Esophagus squamous epithelium (tissue), 4 donors: ENCODE measurements around the gene NUDT16.

ENCODE experiments used
- POLR2A ChIP-seq, 4 donors: fragments of 450-650 bp; IDR thresholded peaks; one replicate each; pipeline ENCODE4 v1.6.1; 2017; ENCODE audit warnings: antibody characterized with exemption in 4 of 4, mild to moderate bottlenecking in 4 of 4, moderate library complexity in 3 of 4
- TF ChIP-seq, protein P1 (sequence below), 6 experiments: fragments of 450-650 bp in 4 of 6; fragments of 200-600 bp in 2 of 6; sonication (generic) in 2 of 6; IDR thresholded peaks; one replicate each; pipeline ENCODE4 v1.5.1; 2016 to 2019; ENCODE audit warnings: antibody characterized with exemption in 6 of 6, mild to moderate bottlenecking in 4 of 6, moderate library complexity in 4 of 6

DNA sequence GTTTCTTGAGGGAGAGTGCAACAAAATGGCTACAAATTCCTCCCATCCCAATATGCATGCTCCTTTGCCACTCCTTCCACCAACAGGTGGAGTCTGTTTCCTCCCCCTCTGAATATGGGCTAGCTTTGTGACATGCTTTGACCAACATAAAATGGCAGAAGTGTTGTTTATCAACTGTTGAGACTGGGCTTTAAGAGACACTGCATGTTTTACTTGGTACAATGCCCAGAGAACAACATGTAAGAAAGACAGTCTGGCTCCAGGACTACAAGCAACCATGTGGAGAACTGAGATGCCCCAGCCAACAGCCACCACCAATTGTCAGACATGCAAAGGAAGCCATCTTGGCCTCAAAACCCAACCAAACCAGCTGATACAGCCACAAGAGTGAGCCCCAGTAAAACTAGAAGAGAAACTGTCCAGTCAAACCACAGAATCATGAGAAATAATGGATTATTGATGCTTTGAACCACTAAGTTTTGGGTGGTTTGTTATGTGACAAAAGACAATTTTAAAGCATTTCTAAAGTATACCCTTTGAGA lies 40.5 kb downstream of the NUDT16 start:
- TF ChIP-seq, protein P1, sequence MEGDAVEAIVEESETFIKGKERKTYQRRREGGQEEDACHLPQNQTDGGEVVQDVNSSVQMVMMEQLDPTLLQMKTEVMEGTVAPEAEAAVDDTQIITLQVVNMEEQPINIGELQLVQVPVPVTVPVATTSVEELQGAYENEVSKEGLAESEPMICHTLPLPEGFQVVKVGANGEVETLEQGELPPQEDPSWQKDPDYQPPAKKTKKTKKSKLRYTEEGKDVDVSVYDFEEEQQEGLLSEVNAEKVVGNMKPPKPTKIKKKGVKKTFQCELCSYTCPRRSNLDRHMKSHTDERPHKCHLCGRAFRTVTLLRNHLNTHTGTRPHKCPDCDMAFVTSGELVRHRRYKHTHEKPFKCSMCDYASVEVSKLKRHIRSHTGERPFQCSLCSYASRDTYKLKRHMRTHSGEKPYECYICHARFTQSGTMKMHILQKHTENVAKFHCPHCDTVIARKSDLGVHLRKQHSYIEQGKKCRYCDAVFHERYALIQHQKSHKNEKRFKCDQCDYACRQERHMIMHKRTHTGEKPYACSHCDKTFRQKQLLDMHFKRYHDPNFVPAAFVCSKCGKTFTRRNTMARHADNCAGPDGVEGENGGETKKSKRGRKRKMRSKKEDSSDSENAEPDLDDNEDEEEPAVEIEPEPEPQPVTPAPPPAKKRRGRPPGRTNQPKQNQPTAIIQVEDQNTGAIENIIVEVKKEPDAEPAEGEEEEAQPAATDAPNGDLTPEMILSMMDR (IDR thresholded peaks at IDR 0.05): no peak
- no peak for TF ChIP-seq POLR2A (IDR thresholded peaks at IDR 0.05)
